GM12878 (cell line): Measurements from ENCODE around the gene RAD51B. TPM values are rescaled to one million over a fixed set of nuclear protein-coding genes. Genes with fewer than 3 reads are reported as not detected.

Experiments
- ATAC-seq: fragments of 200-7000 bp; cut with Tn5 transposase; 3 replicates; pipeline ENCODE4 v1.9.1; 2020; ENCODE audit warnings: mild to moderate bottlenecking, moderate library complexity
- BruUV-seq: library from RNA; stranded (reverse); fragments of 400-500 nt; replicated peaks from 2 replicates; lab custom pipeline; 2021; lab: Mats Ljungman, UMichigan
- CTCF ChIA-PET: fragments of 300-600 bp; sonication (Branson Sonifier 250); formaldehyde crosslinking; extraction: SDS; loops from one replicate; lab custom pipeline; 2021; ENCODE audit warnings: inconsistent platforms; lab: Yijun Ruan, JAX
- POLR2A ChIA-PET: fragments of 350-600 bp; formaldehyde crosslinking; extraction: SDS; loops from one replicate; lab custom pipeline; 2021; ENCODE audit warnings: inconsistent platforms; lab: Charles Lee
- RAD21 ChIA-PET: fragments of 300-600 bp; sonication (Branson Sonifier 250); formaldehyde crosslinking; loops from one replicate; lab custom pipeline; 2023; ENCODE audit warnings: antibody characterized with exemption; ENCODE audit not compliant: unreplicated experiment; lab: Charles Lee
- SMC1A ChIA-PET: fragments of 300-600 bp; sonication (Branson Sonifier 250); formaldehyde crosslinking; loops from one replicate; lab custom pipeline; 2023; ENCODE audit not compliant: unreplicated experiment, uncharacterized antibody; lab: Charles Lee
- DNase-seq: peaks from one replicate; pipeline ENCODE4 v3.0.0-alpha.2; 2011; ENCODE audit warnings: low read depth, low spot score
- FAIRE-seq: peaks from 3 replicates; lab custom pipeline; 2011; peaks lifted over from hg19 to GRCh38; lab: Jason Lieb, UNC
- H2AFZ ChIP-seq: 2 replicates; pipeline ENCODE4 v1.6.0; 2011; ENCODE audit warnings: low read depth, low read length, control low read depth; ENCODE audit not compliant: control insufficient read depth
- H3K27ac ChIP-seq: 2 replicates; pipeline ENCODE4 v1.5.1; 2011; ENCODE audit warnings: control low read depth; ENCODE audit not compliant: control insufficient read depth, insufficient read depth
- H3K27me3 ChIP-seq, 2 experiments: replicated peaks in 1 of 2; 2 replicates each; pipeline versions ENCODE4 v1.6.0 to v1.6.1; 2011; ENCODE audit warnings: low read length in 1 of 2; ENCODE audit not compliant: control insufficient read depth in 2 of 2, insufficient read depth in 2 of 2
- H3K36me3 ChIP-seq, 2 experiments: 2 replicates each; pipeline ENCODE4 v1.5.1; 2011; ENCODE audit warnings: low read length in 1 of 2; ENCODE audit not compliant: control insufficient read depth in 2 of 2, insufficient read depth in 2 of 2
- H3K4me1 ChIP-seq: 2 replicates; pipeline ENCODE4 v1.6.1; 2011; ENCODE audit warnings: mild to moderate bottlenecking, low read length, moderate library complexity, mixed read lengths; ENCODE audit not compliant: control insufficient read depth, insufficient read depth
- H3K4me2 ChIP-seq: 2 replicates; pipeline ENCODE4 v1.6.0; 2011; ENCODE audit warnings: control low read depth; ENCODE audit not compliant: control insufficient read depth, insufficient read depth
- H3K4me3 ChIP-seq: fragments of 200-600 bp; sonication (generic); 2 replicates; pipeline ENCODE4 v1.5.1; 2016
- H3K79me2 ChIP-seq: 2 replicates; pipeline ENCODE4 v1.6.0; 2011; ENCODE audit warnings: low read length; ENCODE audit not compliant: control insufficient read depth, insufficient read depth
- H3K9ac ChIP-seq: 2 replicates; pipeline ENCODE4 v1.8.0; 2011; ENCODE audit warnings: low read length, control low read depth, mixed read lengths; ENCODE audit not compliant: control insufficient read depth, insufficient read depth
- H3K9me3 ChIP-seq: replicated peaks from 3 replicates; pipeline ENCODE4 v1.5.1; 2011; ENCODE audit warnings: mild to moderate bottlenecking, low read length; ENCODE audit not compliant: control insufficient read depth, insufficient read depth
- H4K20me1 ChIP-seq: 2 replicates; pipeline ENCODE4 v1.6.0; 2011; ENCODE audit not compliant: control insufficient read depth, insufficient read depth
- BHLHE40 ChIP-seq, 2 experiments: fragments of 450-650 bp in 1 of 2; IDR thresholded peaks; 2 replicates each; pipeline ENCODE4 v1.6.1; 2011 to 2017; ENCODE audit warnings: low read depth in 2 of 2, borderline replicate concordance in 1 of 2, improper control_type of control experiment in 1 of 2, low read length in 1 of 2, mild to moderate bottlenecking in 1 of 2
- CHD4 ChIP-seq: fragments of 200-600 bp; sonication (generic); IDR thresholded peaks from 2 replicates; pipeline ENCODE4 v1.6.1; 2016; ENCODE audit warnings: mild to moderate bottlenecking
- DPF2 ChIP-seq: fragments of 450-650 bp; IDR thresholded peaks from 2 replicates; pipeline ENCODE4 v1.6.1; 2017; ENCODE audit warnings: mild to moderate bottlenecking
- IRF4 ChIP-seq: IDR thresholded peaks from 2 replicates; pipeline ENCODE4 v1.6.1; 2011; ENCODE audit warnings: low read depth, low read length
- MEF2B ChIP-seq: fragments of 450-650 bp; IDR thresholded peaks from 2 replicates; pipeline ENCODE4 v1.6.1; 2018; ENCODE audit warnings: mild to moderate bottlenecking, moderate library complexity; ENCODE audit not compliant: partially characterized antibody, poor library complexity, severe bottlenecking
- NKRF ChIP-seq: fragments of 450-650 bp; conservative IDR thresholded peaks from 2 replicates; pipeline ENCODE4 v1.6.1; 2017; ENCODE audit warnings: mild to moderate bottlenecking, moderate library complexity
- PKNOX1 ChIP-seq: fragments of 450-650 bp; IDR thresholded peaks from 2 replicates; pipeline ENCODE4 v1.6.1; 2016; ENCODE audit warnings: mild to moderate bottlenecking
- POU2F2 ChIP-seq: IDR thresholded peaks from 3 replicates; pipeline ENCODE4 v1.6.1; 2011; ENCODE audit warnings: low read depth, mild to moderate bottlenecking, low read length, borderline replicate concordance
- RAD51 ChIP-seq: fragments of 450-650 bp; IDR thresholded peaks from 2 replicates; pipeline ENCODE4 v1.6.1; 2016; ENCODE audit warnings: moderate library complexity, mild to moderate bottlenecking, inconsistent platforms
- RCOR1 ChIP-seq: conservative IDR thresholded peaks from 2 replicates; pipeline ENCODE4 v1.6.1; 2012; ENCODE audit warnings: low read depth, low read length, improper control_type of control experiment
- SP1 ChIP-seq: IDR thresholded peaks from one replicate; pipeline ENCODE4 v1.6.1; 2011; ENCODE audit warnings: low read depth, low read length
- STAT1 ChIP-seq: fragments of 450-650 bp; conservative IDR thresholded peaks from 2 replicates; pipeline ENCODE4 v1.6.1; 2014; ENCODE audit warnings: antibody characterized with exemption, mild to moderate bottlenecking
- SUPT20H ChIP-seq: IDR thresholded peaks from 2 replicates; pipeline ENCODE4 v1.6.1; 2011; ENCODE audit warnings: low read depth, mild to moderate bottlenecking, low read length, moderate library complexity, borderline replicate concordance; ENCODE audit not compliant: control insufficient read depth
- SUZ12 ChIP-seq: fragments of 200-600 bp; sonication (generic); IDR thresholded peaks from one replicate; pipeline ENCODE4 v1.6.1; 2018; ENCODE audit warnings: antibody characterized with exemption, mild to moderate bottlenecking; ENCODE audit not compliant: unreplicated experiment
- WGBS: methylation state at CpG from one replicate; pipeline ENCODE4 v1.1.6; 2016; ENCODE audit warnings: low lambda C conversion rate; ENCODE audit not compliant: insufficient replicate concordance, insufficient coverage; ENCODE audit errors: missing lambda C conversion rate; 5-methylcytosine and 5-hydroxymethylcytosine counted together
- in situ Hi-C: fragments of 300-500 bp; cut with MboI; formaldehyde crosslinking; loops from 9 replicates; pipeline ENCODE4 v1.14.3; 2018; ENCODE audit warnings: mixed read lengths
- intact Hi-C: fragments of 100-400 bp; cut with micrococcal nuclease; formaldehyde crosslinking; loops from one replicate; pipeline ENCODE4 v1.14.2; 2022; ENCODE audit not compliant: unreplicated experiment
- polyA plus RNA-seq, 11 experiments: library from polyadenylated mRNA; depleted of rRNA in 4 of 11; unstranded in 6 of 11; stranded (reverse) in 5 of 11; fragments of >200 nt; fragmentation: Nextera tagmentation in 4 of 11; fragmentation: Illumina TruSeq in 1 of 11; extraction: Ambion mirVana in 4 of 11; extraction: Trizol in 1 of 11; gene quantifications; 1 replicate in 1 of 11; 2 replicates in 10 of 11; pipeline versions ENCODE4 v1.2.1 to v1.2.3, GENCODE V29; 2011 to 2016; ENCODE audit warnings: inconsistent platforms in 2 of 11, missing spikeins in 2 of 11, low read depth in 1 of 11
- total RNA-seq, 4 experiments: library from RNA; depleted of rRNA in 3 of 4; stranded (reverse); fragments of >200 nt in 3 of 4; fragmentation: Illumina TruSeq in 1 of 4; extraction: Trizol in 1 of 4; gene quantifications; 2 replicates each; pipeline versions ENCODE4 v1.2.1 to v1.2.3, GENCODE V29; 2013 to 2021
- TF ChIP-seq, protein P1 (sequence below): IDR thresholded peaks from 2 replicates; pipeline ENCODE4 v1.6.1; 2012; ENCODE audit warnings: low read depth, low read length, improper control_type of control experiment
- TF ChIP-seq, protein P2 (sequence below): fragments of 450-650 bp; IDR thresholded peaks from 2 replicates; pipeline ENCODE4 v1.6.1; 2016; ENCODE audit warnings: mild to moderate bottlenecking
- TF ChIP-seq, protein P3 (sequence below): IDR thresholded peaks from 2 replicates; pipeline ENCODE4 v1.6.1; 2012; ENCODE audit warnings: low read depth, low read length, improper control_type of control experiment

RAD51B gene
- total and polyA plus RNA-seq, 10 of the 15 experiments (the other 5 are each of a cell fraction or from before 2014, with no cell fraction given): 9.8 to 26.8 (median 21.3) TPM

GRCh38 chr14:68630611-68631393 lies 811.2 kb downstream of the RAD51B start:
- DNase-seq (no peak), FAIRE-seq (no peak), ATAC-seq (no peak)
- no peak overlapping the region for H3K27ac ChIP-seq
- H3K9me3 ChIP-seq: no peaks in the 10 kb centered on the region; the same call in 2 of the 3 replicates
- H4K20me1 ChIP-seq: no peaks in the 10 kb centered on the region
- intact Hi-C loops (no loop called here), in situ Hi-C loops (no loop called here)
- SMC1A ChIA-PET: interaction anchor here (0.8 to 1.9 kb wide), 4 partner anchors 8 to 141 kb away, joined by 3 to 7 read pairs (median 4); no protein-coding TSS in a partner anchor
- CTCF ChIA-PET: no interaction called here
- H3K9ac ChIP-seq: no peak overlapping the region
- no peaks in the 10 kb centered on the region for H3K36me3 ChIP-seq
- H3K4me1 ChIP-seq: peaks cover 4% of the 10 kb centered on the region
- no peaks in the 10 kb centered on the region; a peak in 1 of 4 replicates for H3K27me3 ChIP-seq
- POLR2A ChIA-PET: interaction anchor here (0.6 kb wide), 1 partner anchor 9 kb away, joined by 3 read pairs; no protein-coding TSS in a partner anchor
- H3K4me2 ChIP-seq: no peak overlapping the region
- H3K79me2 ChIP-seq: no peaks in the 10 kb centered on the region
- no peak overlapping the region for H2AFZ ChIP-seq
- no peak overlapping the region for H3K4me3 ChIP-seq
- BruUV-seq: no TSS peak
- WGBS: 76% methylated on average over 11 of the region's 11 CpGs
- RAD21 ChIA-PET: no interaction called here
- no peak for TF ChIP-seq SP1
- no peak for TF ChIP-seq RCOR1
- no peak for TF ChIP-seq NKRF
- no peak for TF ChIP-seq SUZ12
- no peak for TF ChIP-seq SUPT20H
- TF ChIP-seq RAD51: no peak
- TF ChIP-seq DPF2: no peak
- no peak for TF ChIP-seq BHLHE40 (IDR thresholded peaks at IDR 0.05; ENCODE audit: borderline replicate concordance in 1 of 2, low read depth in 2 of 2, low read length in 1 of 2)
- TF ChIP-seq, protein P1, sequence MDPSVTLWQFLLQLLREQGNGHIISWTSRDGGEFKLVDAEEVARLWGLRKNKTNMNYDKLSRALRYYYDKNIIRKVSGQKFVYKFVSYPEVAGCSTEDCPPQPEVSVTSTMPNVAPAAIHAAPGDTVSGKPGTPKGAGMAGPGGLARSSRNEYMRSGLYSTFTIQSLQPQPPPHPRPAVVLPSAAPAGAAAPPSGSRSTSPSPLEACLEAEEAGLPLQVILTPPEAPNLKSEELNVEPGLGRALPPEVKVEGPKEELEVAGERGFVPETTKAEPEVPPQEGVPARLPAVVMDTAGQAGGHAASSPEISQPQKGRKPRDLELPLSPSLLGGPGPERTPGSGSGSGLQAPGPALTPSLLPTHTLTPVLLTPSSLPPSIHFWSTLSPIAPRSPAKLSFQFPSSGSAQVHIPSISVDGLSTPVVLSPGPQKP: no peak
- TF ChIP-seq PKNOX1: no peak
- TF ChIP-seq MEF2B: no peak
- TF ChIP-seq, protein P2, sequence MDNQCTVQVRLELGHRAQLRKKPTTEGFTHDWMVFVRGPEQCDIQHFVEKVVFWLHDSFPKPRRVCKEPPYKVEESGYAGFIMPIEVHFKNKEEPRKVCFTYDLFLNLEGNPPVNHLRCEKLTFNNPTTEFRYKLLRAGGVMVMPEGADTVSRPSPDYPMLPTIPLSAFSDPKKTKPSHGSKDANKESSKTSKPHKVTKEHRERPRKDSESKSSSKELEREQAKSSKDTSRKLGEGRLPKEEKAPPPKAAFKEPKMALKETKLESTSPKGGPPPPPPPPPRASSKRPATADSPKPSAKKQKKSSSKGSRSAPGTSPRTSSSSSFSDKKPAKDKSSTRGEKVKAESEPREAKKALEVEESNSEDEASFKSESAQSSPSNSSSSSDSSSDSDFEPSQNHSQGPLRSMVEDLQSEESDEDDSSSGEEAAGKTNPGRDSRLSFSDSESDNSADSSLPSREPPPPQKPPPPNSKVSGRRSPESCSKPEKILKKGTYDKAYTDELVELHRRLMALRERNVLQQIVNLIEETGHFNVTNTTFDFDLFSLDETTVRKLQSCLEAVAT: no peak
- TF ChIP-seq, protein P3, sequence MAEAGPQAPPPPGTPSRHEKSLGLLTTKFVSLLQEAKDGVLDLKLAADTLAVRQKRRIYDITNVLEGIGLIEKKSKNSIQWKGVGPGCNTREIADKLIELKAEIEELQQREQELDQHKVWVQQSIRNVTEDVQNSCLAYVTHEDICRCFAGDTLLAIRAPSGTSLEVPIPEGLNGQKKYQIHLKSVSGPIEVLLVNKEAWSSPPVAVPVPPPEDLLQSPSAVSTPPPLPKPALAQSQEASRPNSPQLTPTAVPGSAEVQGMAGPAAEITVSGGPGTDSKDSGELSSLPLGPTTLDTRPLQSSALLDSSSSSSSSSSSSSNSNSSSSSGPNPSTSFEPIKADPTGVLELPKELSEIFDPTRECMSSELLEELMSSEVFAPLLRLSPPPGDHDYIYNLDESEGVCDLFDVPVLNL: no peak
- TF ChIP-seq CHD4: no peak
- TF ChIP-seq IRF4: no peak
- TF ChIP-seq POU2F2: no peak
- TF ChIP-seq STAT1: no peak
